GM18873 (cell line): ENCODE data around the gene BRIX1.

Experiments
- ATAC-seq: cut with Tn5 transposase; IDR thresholded peaks from one replicate; pipeline ENCODE4 v1.9.1; 2021; ENCODE audit warnings: mild to moderate bottlenecking, moderate library complexity, moderate number of reproducible peaks; ENCODE audit not compliant: unreplicated experiment, low FRiP score

Gene BRIX1, protein sequence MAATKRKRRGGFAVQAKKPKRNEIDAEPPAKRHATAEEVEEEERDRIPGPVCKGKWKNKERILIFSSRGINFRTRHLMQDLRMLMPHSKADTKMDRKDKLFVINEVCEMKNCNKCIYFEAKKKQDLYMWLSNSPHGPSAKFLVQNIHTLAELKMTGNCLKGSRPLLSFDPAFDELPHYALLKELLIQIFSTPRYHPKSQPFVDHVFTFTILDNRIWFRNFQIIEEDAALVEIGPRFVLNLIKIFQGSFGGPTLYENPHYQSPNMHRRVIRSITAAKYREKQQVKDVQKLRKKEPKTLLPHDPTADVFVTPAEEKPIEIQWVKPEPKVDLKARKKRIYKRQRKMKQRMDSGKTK

DNA sequence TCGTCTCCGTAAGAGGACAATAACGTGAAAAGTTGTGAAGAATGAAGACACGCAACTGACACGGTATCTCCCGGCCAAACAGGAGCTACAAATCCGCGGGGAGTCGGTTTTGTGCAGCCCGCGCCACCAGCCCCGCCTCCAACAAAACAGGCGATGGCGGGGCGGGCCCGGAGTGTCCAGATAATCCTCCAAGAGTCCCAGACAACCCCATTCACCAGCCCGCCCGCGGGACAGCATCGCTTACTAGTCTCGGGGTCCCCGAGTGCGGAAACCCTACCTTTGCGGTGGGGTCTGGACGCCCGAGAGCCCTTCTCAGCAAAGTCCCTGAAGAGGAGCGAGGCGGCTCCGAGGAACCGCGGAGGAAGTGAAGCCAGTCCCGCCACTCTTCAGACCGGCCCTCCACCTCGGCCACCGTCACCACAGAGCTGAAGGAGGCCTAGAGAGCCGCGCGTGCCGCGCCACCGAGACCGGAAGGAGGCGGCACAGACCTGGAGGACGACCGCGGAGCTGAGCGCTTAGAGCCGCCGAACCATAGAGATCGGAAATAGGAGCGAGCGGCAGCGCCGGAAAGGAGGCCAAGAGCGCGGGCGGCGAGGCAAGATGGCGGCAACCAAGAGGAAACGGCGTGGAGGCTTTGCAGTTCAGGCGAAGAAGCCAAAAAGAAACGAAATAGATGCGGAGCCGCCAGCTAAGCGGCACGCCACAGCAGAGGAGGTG, at the start of gene BRIX1, which contains the start of gene RAD1:
BRIX1 (plus strand) TSS at position 573 of the 717 bp plus-strand sequence; CDS start at position 601, 28 bp downstream.
RAD1 (minus strand) TSS at position 366 of the 717 bp plus-strand sequence. CDS start 612 bp downstream, outside the sequence.
- peak; percentile 97 for ATAC-seq

DNA sequence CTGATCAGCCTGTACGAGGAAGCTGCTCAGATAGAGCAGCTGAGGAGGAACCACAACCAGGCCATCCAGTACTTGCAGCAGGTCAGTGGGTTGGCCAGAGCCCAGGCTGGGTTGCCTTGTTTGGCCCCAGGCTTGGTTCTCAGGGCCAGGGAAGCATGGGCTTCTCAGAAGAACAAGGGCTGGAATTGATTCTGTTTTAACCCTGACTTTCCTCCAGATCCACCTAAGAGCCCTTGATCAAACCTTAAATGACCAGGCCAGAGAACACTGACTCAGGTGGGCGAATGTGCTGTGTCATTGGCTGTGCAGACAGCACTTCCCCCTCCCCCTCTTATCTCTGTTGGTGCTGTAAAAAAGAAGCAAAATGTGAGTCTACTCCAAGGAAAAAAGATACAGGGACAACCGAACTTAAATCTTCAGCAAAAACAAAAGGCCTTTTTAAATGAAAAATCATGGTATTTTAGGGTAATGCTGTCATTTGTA, 48.5 kb upstream of the BRIX1 start:
- no peak for ATAC-seq

DNA sequence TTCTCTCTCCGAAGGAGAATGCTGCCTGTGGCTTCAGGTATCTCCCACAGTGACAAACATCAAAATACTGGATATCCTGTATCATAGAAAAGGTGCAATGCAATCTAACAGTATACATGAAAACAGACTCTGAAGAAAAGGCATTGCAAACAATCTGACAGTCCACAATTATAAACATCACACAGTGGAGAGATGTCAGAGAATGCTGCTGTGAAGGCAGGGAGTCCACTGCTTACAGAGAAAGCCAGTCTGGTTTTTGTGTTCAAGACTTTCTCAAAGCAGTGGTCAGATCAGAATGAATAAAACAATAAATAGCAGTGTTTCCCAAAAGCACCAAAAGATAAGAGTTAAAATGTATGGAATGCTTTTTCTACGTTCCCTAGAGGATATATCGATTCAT, 47.9 kb upstream of the BRIX1 start:
- no peak for ATAC-seq

DNA sequence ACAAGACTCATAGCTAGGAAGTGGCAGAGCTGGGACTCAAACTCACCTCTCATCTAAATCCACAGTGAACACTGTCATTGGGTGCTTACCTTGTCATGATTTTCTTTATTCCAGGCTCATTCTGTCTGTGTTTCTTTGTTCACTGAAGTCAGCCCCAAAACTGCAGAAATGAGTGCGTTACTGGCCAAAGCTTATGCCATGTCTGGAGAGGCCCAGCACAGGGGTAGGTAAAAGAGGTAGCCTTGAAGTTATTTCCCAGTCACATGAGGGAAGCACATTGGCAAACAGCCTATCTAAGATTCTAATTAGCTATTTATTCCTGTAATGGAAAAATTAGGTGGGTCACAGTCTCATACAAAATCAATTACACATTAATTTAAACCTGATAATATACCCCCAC, 46.7 kb upstream of the BRIX1 start:
- no peak for ATAC-seq

DNA sequence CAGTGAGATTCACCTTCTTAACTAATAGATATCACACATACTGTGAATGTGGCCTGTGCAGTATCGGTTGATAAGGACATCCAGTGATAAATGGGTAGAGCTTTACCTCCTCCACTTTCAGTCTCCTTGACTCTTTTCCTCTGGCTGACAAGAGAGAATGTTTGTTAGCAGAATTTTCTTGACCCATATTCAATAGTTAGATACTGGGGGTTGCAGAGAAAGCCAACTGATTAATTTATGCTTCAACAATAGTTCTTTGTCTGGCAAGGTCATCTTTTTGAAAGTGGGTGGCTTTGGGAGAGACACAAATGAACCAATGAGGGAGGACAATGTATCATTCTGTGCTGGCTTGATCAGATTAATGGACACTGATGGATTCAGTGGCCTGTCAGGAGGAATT, 46.3 kb upstream of the BRIX1 start:
- no peak for ATAC-seq

DNA sequence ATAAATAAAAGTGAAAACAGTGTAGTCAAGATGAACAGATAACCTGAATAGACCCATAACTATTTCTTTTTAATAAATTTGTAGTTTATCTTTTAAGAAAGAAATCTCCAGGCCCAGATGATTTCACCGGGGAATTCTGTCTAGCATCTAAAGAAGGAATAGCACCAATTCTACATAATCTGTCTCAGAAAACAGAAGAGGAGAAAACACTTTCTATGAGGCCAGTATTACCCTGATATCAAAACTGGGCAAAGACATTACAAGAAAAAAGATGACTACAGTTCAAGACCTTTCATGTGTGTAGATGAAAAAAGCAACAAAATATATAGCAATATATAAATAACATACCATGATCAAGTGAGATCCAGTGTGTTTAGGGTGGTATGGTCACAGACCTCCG, 45.1 kb upstream of the BRIX1 start:
- ATAC-seq = no peak

DNA sequence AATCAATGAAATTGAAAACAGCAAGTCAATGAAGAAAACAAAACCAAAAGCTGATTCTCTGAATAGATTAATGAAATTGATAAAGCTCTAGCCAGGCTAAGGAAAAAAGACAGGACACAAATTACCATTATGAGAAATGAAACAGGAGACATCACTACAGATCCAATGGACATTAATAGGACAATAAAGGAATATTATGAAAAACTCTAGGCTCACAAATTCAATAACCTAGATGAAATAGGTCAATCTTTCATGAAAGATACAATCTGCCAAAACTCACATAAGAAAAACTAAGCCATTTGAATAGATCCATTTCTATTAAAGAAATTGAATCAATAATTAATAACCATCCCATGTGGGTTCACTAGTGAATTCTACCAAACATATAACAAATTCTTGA, 39.2 kb upstream of the BRIX1 start:
- ATAC-seq = no peak

DNA sequence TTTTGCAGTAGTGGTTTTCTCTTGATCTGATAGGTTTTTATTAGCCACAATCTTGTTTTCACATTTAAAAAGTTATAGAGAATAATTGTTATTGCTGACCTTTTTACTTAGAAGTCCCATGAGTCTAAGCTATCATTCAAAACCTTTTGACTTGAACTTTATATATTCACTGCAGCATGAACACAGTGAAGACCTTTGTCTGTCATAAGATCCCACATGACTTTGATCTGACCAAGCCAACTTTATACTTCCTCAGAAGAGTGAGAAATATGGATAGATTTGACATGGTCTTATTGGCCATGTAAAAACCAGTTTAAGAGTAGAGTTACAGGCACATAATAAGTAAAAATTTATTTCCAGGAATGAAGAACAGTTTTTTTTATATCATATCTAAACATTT, 34.3 kb upstream of the BRIX1 start:
- no peak for ATAC-seq

DNA sequence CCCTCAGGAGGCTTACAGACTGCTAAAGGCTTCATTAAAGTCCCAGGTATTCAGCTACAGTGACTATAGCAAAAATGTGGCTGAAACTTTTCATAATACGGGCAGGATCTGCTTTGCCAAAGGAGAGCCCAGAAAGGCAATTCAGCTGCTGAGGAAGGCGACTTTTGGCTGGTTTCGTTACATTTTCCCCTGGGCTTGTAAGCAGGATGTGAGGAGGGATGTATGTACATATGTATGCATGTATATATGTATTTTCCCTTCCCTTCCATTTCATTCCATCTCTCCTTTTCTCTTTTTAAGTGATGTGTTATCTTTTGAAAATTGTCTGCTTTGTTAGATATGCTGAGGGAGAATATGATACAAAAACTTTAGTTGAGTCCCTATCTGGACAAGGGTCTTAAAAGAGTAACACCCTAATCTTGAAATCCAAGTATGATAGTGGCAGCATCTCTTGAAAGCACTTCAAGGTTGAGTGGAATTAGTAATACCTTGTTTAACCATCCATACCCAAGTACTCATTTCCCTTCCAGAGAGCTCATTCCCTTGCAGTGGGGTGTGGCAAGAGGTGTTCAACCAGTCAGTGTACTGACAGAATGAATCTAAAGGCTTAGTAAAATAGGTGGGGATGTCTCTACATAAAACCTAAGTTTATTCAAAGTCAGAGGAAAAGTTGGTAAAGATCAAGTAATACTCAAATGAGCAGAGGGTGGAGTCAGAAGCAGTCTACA, 29.0 kb upstream of the BRIX1 start:
- ATAC-seq = no peak

DNA sequence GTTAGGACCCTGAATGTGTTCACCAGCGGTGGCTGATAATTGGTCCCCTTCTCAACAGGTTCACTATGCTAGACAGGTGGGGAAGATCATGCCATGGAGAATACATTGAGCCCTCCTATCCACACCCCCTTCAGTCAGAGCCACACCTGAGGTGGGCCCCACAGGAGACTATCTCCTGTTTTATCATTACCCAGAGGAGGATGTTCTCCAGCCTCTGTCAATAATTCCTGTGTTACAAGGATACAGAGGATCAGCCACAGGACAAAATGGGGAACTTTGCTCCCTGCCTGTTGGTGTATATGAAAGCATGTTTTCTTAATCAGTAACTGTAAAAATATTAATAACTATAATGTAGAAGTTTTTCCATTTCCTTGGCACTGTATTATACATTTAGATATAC, 26.1 kb upstream of the BRIX1 start:
- no peak for ATAC-seq

DNA sequence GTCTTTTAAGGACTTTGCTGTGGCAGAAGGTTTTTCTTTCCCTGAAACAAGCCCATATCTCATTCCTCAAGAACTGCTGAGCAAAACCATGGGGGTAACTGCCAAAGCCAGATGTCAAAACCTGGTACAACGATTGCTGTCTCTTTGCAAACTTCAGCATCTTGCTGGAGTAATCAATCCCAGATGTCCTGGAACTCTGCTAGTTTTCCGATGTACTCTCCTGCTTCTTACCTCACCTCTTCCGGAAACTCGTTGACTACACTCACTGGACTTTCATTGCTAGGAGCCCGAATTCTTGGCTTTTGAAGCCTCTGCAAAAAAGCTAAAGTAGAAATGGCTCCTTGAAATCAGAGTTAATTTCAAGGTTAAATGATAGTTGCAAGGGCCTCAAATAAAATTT, 23.5 kb upstream of the BRIX1 start:
- ATAC-seq = no peak

DNA sequence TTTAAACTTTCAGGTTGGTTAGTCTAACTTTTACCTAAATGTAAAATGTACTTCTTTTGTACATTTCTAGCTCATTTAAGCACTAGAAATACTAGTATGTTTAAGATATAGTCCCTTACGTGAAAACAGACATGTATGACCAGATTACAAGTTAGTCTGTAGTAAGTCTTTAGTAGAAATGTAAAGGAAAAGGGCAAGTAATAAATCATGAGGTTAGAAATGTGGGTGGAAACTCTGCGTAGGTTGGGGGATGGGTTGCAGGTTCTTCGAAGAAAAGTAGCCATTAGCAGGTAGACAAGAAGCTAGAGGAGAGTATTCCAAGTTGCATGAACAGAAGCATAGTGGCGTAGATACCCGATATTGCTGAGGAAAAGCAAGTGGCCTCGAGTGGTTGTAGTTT, 23.1 kb upstream of the BRIX1 start:
- no peak for ATAC-seq

DNA sequence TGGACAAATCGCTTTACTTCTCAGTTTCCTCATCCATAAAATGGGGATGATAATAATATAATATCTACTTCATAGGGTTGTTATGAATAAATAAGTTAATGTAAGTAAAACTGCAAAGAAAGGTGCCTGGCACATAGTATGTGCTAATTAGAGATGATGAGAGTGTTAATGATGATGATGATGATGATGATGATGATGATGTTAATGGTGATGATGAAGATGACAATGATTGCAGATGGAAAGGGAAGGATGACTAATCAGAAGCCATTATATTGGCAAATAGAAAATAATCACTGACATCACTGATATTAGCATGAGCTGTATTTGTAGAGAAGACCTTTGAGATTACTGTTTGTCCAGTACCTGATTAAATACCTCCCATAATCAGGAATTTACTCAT, 20.8 kb upstream of the BRIX1 start:
- ATAC-seq = no peak

DNA sequence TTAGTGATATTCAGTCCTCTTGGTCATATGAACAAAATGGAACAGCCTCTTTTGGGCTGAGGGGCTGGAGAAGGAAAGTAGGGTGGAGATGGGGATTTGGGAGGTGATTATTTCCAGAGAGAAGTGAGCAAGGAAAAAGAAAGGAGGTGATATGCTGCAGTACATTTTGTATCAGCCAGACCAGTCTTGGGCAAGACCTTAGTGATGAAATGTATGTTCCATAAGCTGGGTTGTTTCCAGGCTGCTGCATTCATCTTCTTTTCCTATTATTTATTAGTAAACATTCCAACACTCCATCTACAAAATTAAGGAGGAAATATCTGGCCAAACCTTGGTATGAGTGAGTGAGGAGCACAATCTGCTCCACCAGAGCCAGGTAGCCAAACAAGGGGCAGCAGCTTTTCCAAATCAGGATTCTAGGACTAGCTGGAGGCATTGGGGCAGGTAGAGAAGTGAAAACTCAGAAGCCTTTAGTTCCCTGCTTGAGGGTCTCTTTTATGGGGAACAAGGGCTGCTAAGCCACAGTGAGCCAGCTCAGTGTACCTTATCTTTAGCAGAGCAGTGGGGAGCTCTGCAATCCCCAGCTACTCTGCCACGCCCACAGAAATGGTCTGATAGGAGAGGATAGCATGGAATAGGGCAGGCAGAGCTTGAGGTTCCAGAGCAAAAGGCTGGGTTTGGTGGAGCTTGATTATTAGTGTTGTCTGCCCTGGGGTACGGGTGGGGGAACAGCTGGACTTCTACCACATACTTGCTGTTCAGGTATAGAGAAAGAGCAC, 19.7 kb upstream of the BRIX1 start:
- no peak for ATAC-seq

DNA sequence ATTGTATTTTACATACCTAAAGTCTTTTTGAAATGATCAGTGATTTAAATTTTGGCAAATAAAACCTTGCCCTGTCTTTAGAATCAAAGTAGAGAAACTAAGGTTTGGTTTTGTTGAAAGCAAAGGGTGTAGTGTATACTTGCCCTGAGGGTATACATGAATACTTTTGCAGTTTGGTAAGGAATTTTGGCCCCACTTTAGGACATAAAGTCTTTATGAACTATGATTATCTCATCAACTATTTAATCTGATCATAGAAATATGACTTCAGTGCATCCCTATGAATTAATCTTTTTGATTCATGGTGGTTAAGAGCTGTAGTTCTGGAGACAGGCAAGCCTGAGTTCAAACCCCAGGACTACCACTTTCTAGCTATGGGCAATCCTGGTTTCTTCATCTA, 17.9 kb upstream of the BRIX1 start:
- ATAC-seq = no peak

DNA sequence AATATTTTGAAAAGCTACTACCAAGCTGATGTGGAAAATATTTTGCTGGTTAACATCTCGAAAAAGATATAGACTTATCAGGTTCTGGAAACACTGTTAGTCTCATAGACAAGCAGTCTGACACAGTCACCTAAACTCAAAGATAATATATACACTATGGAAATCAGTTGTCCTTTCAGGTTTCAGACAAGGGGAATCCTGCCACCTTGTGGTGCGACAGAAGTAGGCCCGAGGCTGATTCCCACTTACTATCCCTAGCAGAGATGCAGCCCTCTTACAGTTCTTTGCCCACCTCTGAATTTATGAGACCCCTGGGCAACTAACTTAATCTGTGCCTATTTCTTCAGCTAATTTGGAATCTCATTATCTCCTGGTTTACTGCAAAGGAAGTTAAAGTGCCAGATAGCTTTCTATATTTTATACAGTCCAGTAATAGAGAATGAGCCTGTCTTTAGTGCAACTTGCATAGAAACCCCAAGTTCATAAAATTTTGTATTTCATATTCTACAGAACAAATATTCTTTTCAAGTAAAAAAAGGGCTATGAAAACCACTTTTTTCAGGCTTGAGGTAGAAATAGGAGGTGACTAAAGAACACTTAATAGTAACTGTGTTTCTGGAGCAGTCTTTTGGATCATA, 17.1 kb upstream of the BRIX1 start:
- ATAC-seq = peak; percentile 83

DNA sequence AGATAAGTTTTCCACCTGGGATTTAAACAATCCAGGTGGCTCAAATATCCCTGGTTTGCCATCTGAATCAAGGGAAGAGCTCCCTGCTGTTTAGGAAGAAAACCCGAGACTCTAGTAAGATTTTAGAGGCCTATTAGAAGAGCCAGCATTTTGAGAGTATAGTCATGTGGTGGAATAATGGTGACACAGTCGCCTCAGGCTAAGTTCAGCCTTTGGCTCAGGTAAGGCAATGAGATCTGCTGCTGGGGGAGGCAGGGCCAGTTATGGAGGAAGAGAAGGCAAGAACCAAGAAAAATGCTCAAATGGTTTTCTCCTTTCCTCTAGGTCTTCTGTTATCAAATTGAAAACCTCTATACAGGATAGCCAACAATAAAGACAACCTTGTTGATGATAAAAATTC, 16.4 kb upstream of the BRIX1 start:
- ATAC-seq = no peak

DNA sequence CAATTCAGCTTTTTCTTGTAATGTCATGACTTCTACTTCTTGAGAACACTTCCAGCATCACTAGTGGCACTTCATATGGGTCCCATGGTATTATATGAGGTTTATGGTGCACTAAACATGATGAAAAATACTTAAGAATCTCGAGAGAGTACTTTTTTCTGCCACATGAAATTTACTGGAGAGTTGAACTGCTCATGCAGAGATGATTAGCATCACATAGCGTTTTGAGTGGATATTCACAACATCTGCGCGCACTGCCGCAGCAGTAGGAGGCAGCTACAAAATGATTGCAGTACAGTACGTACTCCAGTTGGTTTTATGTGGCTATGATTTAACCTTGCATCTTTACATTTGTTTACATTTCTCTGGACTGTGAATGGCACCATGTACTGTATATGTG, 14.9 kb upstream of the BRIX1 start:
- ATAC-seq = no peak

DNA sequence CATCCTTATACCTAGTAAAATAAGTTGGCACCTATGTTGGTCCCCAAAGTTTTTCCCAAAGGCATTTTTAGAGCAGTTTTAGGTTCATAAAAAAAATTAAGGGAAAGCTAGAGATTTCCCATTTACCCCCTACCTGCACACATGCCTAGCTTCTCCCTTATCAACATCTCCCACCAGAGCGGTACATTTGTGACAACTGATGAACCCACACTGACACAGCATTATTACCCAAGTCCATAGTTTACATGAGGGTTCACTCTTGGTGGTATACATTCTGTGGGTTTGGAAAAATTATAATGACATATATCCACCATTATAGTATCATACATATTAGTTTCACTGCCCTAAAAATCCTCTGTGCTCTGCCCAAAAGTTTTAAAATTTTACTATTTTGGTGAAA, 12.3 kb upstream of the BRIX1 start:
- ATAC-seq = no peak

DNA sequence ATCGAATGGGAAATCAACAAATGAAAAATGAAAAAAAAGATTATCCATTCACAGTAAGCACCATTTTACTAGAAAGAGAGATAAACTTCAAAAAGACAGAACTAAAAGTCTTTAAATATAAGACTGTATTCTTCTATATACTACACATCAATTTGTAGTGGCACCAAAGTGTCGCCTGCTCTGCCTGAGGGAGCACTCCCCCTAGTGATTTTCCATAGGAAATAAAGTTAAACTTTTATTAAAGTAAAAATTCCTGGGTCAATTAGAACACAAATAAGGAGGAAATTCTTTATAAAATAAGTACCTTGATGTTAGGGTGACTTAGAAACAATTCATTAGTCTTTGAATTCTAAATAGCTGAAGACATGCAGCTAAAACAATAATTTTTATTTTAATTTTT, 9.9 kb upstream of the BRIX1 start:
- no peak for ATAC-seq
